B cell (primary cell): Measurements from ENCODE around the gene HBZ. TPM values are rescaled to one million over a fixed set of nuclear protein-coding genes. Genes with fewer than 3 reads are reported as not detected.

Source experiments
- ATAC-seq: fragments of 200-7000 bp; cut with Tn5 transposase; one replicate; pipeline ENCODE4 v1.10.0; 2021; ENCODE audit warnings: low read depth, mild to moderate bottlenecking, moderate number of reproducible peaks, moderate library complexity
- CTCF ChIA-PET: fragments of 350-600 bp; sonication (Branson Sonifier 250); formaldehyde crosslinking; loops from one replicate; lab custom pipeline; 2021; ENCODE audit warnings: antibody characterized with exemption, inconsistent platforms; lab: Charles Lee
- POLR2A ChIA-PET: fragments of 350-600 bp; sonication (Branson Sonifier 250); formaldehyde crosslinking; loops from one replicate; lab custom pipeline; 2021; ENCODE audit warnings: antibody characterized with exemption; lab: Charles Lee
- DNase-seq: peaks from one replicate; pipeline ENCODE4 v3.0.0; 2013
- H2AFZ ChIP-seq: 2 replicates; pipeline ENCODE4 v1.6.1; 2012; ENCODE audit warnings: mild to moderate bottlenecking, low read depth, low read length; ENCODE audit not compliant: insufficient read depth, poor library complexity, severe bottlenecking
- H3K27ac ChIP-seq, 2 donors: 1 replicate in 1 of 2; 2 replicates in 1 of 2; pipeline ENCODE4 v1.5.1; 2012 to 2013; ENCODE audit warnings: low read length in 2 of 2, mild to moderate bottlenecking in 2 of 2, moderate library complexity in 1 of 2
- H3K27me3 ChIP-seq, 4 experiments: fragments of 200-600 bp in 1 of 4; sonication (generic) in 1 of 4; replicated peaks in 1 of 4; 1 replicate in 2 of 4; 2 replicates in 2 of 4; pipeline versions ENCODE4 v1.6.1 to v1.7.0; 2013 to 2016; ENCODE audit warnings: low read length in 3 of 4, mild to moderate bottlenecking in 2 of 4, mixed read lengths in 1 of 4, moderate library complexity in 1 of 4; ENCODE audit not compliant: insufficient read depth in 4 of 4, control insufficient read depth in 3 of 4; ENCODE audit errors: control extremely low read depth in 1 of 4
- H3K36me3 ChIP-seq, 2 experiments: replicated peaks in 1 of 2; 1 replicate in 1 of 2; 2 replicates in 1 of 2; pipeline versions ENCODE4 v1.6.1 to v1.7.1; 2013; ENCODE audit warnings: low read length in 1 of 2; ENCODE audit not compliant: insufficient read depth in 2 of 2, control insufficient read depth in 1 of 2; ENCODE audit errors: control extremely low read depth in 1 of 2, extremely low read depth in 1 of 2
- H3K4me1 ChIP-seq, 2 donors: fragments of 200-600 bp in 1 of 2; sonication (generic) in 1 of 2; 1 replicate in 1 of 2; 2 replicates in 1 of 2; pipeline versions ENCODE4 v1.5.1 to v1.6.1; 2013 to 2017; ENCODE audit warnings: low read length in 2 of 2; ENCODE audit not compliant: control insufficient read depth in 2 of 2, insufficient read depth in 2 of 2
- H3K4me2 ChIP-seq: replicated peaks from 2 replicates; pipeline ENCODE3; 2012; ENCODE audit warnings: mild to moderate bottlenecking, low read depth, low read length; ENCODE audit not compliant: poor library complexity, severe bottlenecking
- H3K4me3 ChIP-seq, 5 experiments: fragments of 200-600 bp in 1 of 5; sonication (generic) in 1 of 5; 1 replicate in 3 of 5; 2 replicates in 2 of 5; pipeline versions ENCODE4 v1.5.1 to v1.7.0; 2011 to 2016; ENCODE audit warnings: low read length in 4 of 5, mild to moderate bottlenecking in 4 of 5, low read depth in 2 of 5, control low read depth in 1 of 5, moderate library complexity in 1 of 5; ENCODE audit not compliant: insufficient read depth in 1 of 5; ENCODE audit errors: control extremely low read depth in 1 of 5, extremely low read depth in 1 of 5
- H3K79me2 ChIP-seq: fragments of 200-600 bp; sonication (generic); one replicate; pipeline ENCODE4 v1.6.0; 2016; ENCODE audit warnings: low read length; ENCODE audit not compliant: control insufficient read depth, insufficient read depth
- H3K9ac ChIP-seq: fragments of 200-600 bp; sonication (generic); 2 replicates; pipeline ENCODE4 v1.6.1; 2017; ENCODE audit warnings: mild to moderate bottlenecking, low read length, moderate library complexity
- H3K9me3 ChIP-seq, 3 donors: one replicate each; pipeline versions ENCODE4 v1.6.1 to v1.7.1; 2013; ENCODE audit warnings: low read length in 2 of 3; ENCODE audit not compliant: control insufficient read depth in 2 of 3, insufficient read depth in 1 of 3; ENCODE audit errors: control extremely low read depth in 1 of 3
- H4K20me1 ChIP-seq: 2 replicates; pipeline ENCODE4 v1.6.0; 2012; ENCODE audit warnings: mild to moderate bottlenecking, low read length; ENCODE audit not compliant: insufficient read depth, control insufficient read depth, poor library complexity, severe bottlenecking
- H3K27ac Mint-ChIP-seq: one replicate; pipeline ENCODE4 v1.8.0; 2021; ENCODE audit warnings: mixed read lengths
- H3K27me3 Mint-ChIP-seq: one replicate; pipeline ENCODE4 v1.8.0; 2021; ENCODE audit warnings: mixed read lengths
- H3K4me1 Mint-ChIP-seq: one replicate; pipeline ENCODE4 v1.8.0; 2021; ENCODE audit warnings: mixed read lengths
- H3K4me3 Mint-ChIP-seq: one replicate; pipeline ENCODE4 v1.8.0; 2021; ENCODE audit warnings: mixed read lengths
- H3K9me3 Mint-ChIP-seq: one replicate; pipeline ENCODE4 v1.8.0; 2022; ENCODE audit warnings: mixed read lengths; ENCODE audit not compliant: insufficient read depth
- CTCF ChIP-seq: fragments of 200-600 bp; IDR thresholded peaks from one replicate; pipeline ENCODE4 v1.8.0; 2022; ENCODE audit warnings: antibody characterized with exemption, mild to moderate bottlenecking
- EZH2 ChIP-seq: IDR thresholded peaks from 2 replicates; pipeline ENCODE4 v1.6.1; 2012; ENCODE audit warnings: borderline replicate concordance, low read depth, mild to moderate bottlenecking, moderate library complexity, low read length; ENCODE audit not compliant: insufficient read depth, poor library complexity, severe bottlenecking
- WGBS: methylation state at CpG from one replicate; pipeline ENCODE4 v1.1.5; 2013; ENCODE audit warnings: missing lambda C conversion rate; ENCODE audit not compliant: insufficient coverage; 5-methylcytosine and 5-hydroxymethylcytosine counted together
- intact Hi-C: fragments of 100-400 bp; cut with micrococcal nuclease; formaldehyde crosslinking; loops from one replicate; pipeline ENCODE4 v1.10.0; 2022
- polyA plus RNA-seq: library from polyadenylated mRNA; depleted of rRNA; stranded (reverse); fragments of >200 nt; gene quantifications from 2 replicates; pipeline ENCODE4 v1.2.3, GENCODE V29; 2012
- total RNA-seq, 2 donors: library from RNA; stranded (reverse); fragments of 120-200 nt in 1 of 2; gene quantifications; 1 replicate in 1 of 2; 2 replicates in 1 of 2; pipeline versions ENCODE4 v1.2.3 to v1.2.4, GENCODE V29; 2013 to 2022

The HBZ gene
- total and polyA plus RNA-seq, 2 donors (not counting 1 experiment from before 2014, with no cell fraction given), result not detected

GRCh38 chr16:180681-181564 lies 28.5 kb downstream of the HBZ start:
- Mint-ChIP-seq H3K27me3 (peaks cover 19% of the 10 kb centered on the region), H3K4me1 (peaks cover 12% of the 10 kb centered on the region), H3K9me3 (no peaks in the 10 kb centered on the region), H3K4me3 (peak overlapping the region; percentile 45), H3K27ac (no peak overlapping the region)
- DNase-seq (peak; percentile 87), ATAC-seq (peak; percentile 87)
- Histone ChIP-seq H3K79me2 (no peaks in the 10 kb centered on the region), H2AFZ (peak overlapping the region; percentile 70), H3K27ac (no peak overlapping the region), H3K4me1 (peaks cover 14 to 22% of the 10 kb centered on the region in 2 donors), H3K27me3 (peaks cover 0 to 38% (median 22%) of the 10 kb centered on the region in 4 experiments), H3K36me3 (no peaks in the 10 kb centered on the region), H3K4me2 (peak overlapping the region; percentile 94), H3K9me3 (peaks cover 0 to 4% (median 0%) of the 10 kb centered on the region in 3 donors), H3K9ac (peak overlapping the region; percentile 58), H4K20me1 (no peaks in the 10 kb centered on the region), H3K4me3 (peak overlapping the region in 4 of 5 experiments; percentile 23 to 46 (median 38))
- intact Hi-C loops, result loop anchor here (1.0 to 2.0 kb wide), 3 partner anchors 42 to 116 kb away; partner anchors contain the start of gene NPRL3
- 2% methylated on average over 86 of the region's 89 CpGs for WGBS
- CTCF ChIA-PET, result interaction anchor here (0.6 to 4.1 kb wide), 8 partner anchors 39 to 116 kb away, joined by 3 to 34 read pairs (median 4); no protein-coding TSS in a partner anchor
- TF ChIP-seq CTCF (no peak), EZH2 (no peak)
- POLR2A ChIA-PET, result interaction anchor here (0.6 kb wide), 2 partner anchors 19 to 116 kb away, joined by 4 to 13 read pairs; no protein-coding TSS in a partner anchor
